MCF 10A (cell line): Measurements from ENCODE around the gene FAM111B. TPM values are rescaled to one million over a fixed set of nuclear protein-coding genes. Genes with fewer than 3 reads are reported as not detected.
A peak's percentile ranks its signal among the peaks of the same experiment; 100 is the strongest.

Experiments used
- BruUV-seq: library from RNA; stranded (reverse); fragments of 400-500 nt; replicated peaks from 2 replicates; lab custom pipeline; 2021; lab: Mats Ljungman, UMichigan
- CTCF ChIA-PET: fragments of 300-600 bp; sonication (Branson Sonifier 250); formaldehyde crosslinking; extraction: SDS; loops from one replicate; lab custom pipeline; 2021; ENCODE audit warnings: antibody characterized with exemption, inconsistent platforms; lab: Yijun Ruan, JAX
- POLR2A ChIA-PET: fragments of 300-600, 350-650 bp; sonication (Branson Sonifier 250); formaldehyde crosslinking; extraction: SDS; loops from one replicate; lab custom pipeline; 2020; ENCODE audit warnings: antibody characterized with exemption, inconsistent platforms; lab: Yijun Ruan, JAX
- DNase-seq: peaks from one replicate; pipeline ENCODE4 v3.0.0-alpha.2; 2018; ENCODE audit not compliant: unreplicated experiment
- H3K27ac Mint-ChIP-seq: one replicate; pipeline ENCODE4 v1.8.0; 2022; ENCODE audit warnings: mild to moderate bottlenecking, low read depth, mixed read lengths; ENCODE audit not compliant: unreplicated experiment
- H3K27me3 Mint-ChIP-seq: one replicate; pipeline ENCODE4 v1.8.0; 2022; ENCODE audit warnings: mixed read lengths; ENCODE audit not compliant: insufficient read depth, unreplicated experiment
- H3K36me3 Mint-ChIP-seq: one replicate; pipeline ENCODE4 v1.8.0; 2022; ENCODE audit warnings: mild to moderate bottlenecking, moderate library complexity, mixed read lengths; ENCODE audit not compliant: insufficient read depth, unreplicated experiment
- H3K4me1 Mint-ChIP-seq: one replicate; pipeline ENCODE4 v1.8.0; 2022; ENCODE audit warnings: mixed read lengths; ENCODE audit not compliant: insufficient read depth, unreplicated experiment
- H3K4me3 Mint-ChIP-seq: one replicate; pipeline ENCODE4 v1.8.0; 2022; ENCODE audit warnings: mild to moderate bottlenecking, moderate library complexity, mixed read lengths; ENCODE audit not compliant: unreplicated experiment
- H3K9me3 Mint-ChIP-seq: one replicate; pipeline ENCODE4 v1.8.0; 2022; ENCODE audit warnings: mixed read lengths; ENCODE audit not compliant: unreplicated experiment
- CTCF ChIP-seq: fragments of 200-600 bp; IDR thresholded peaks from one replicate; pipeline ENCODE4 v1.8.0; 2022; ENCODE audit warnings: antibody characterized with exemption, mild to moderate bottlenecking; ENCODE audit not compliant: unreplicated experiment
- intact Hi-C: fragments of 100-400 bp; cut with micrococcal nuclease; formaldehyde crosslinking; loops from 2 replicates; pipeline ENCODE4 v1.14.1; 2022
- total RNA-seq: library from RNA; stranded (reverse); gene quantifications from 2 replicates; pipeline ENCODE4 v1.2.3, GENCODE V29; 2022

The FAM111B gene
- total RNA-seq, 1 experiment from 2014 or later = 1.6 TPM

GRCh38 chr11:59175091-59175501, 68.1 kb downstream of the FAM111B start:
- Mint-ChIP-seq H3K27ac (peak overlapping the region; percentile 82), H3K4me3 (no peak overlapping the region), H3K27me3 (no peaks in the 10 kb centered on the region), H3K36me3 (peaks cover 17% of the 10 kb centered on the region), H3K9me3 (no peaks in the 10 kb centered on the region), H3K4me1 (peaks cover 39% of the 10 kb centered on the region)
- no peak for TF ChIP-seq CTCF
- ChIA-PET CTCF (interaction anchor here (0.6 to 27.3 kb wide), 15 partner anchors 12 to 571 kb away, joined by 3 to 530 read pairs (median 5); no protein-coding TSS in a partner anchor), POLR2A (interaction anchor here (0.9 to 4.4 kb wide), 12 partner anchors 12 to 1607 kb away, joined by 3 to 39 read pairs (median 4); partner anchors contain the start of genes FAM111A and FAM111B)
- no peak for DNase-seq
- no TSS peak for BruUV-seq
- intact Hi-C loops = no loop called here

- CTCF ChIA-PET = interaction anchor here (0.6 to 27.3 kb wide), 6 partner anchors 11 to 660 kb away, joined by 3 to 530 read pairs (median 4); no protein-coding TSS in a partner anchor
- H3K4me1 Mint-ChIP-seq = peaks cover 39% of the 10 kb centered on the region
These were observed 69.3 kb downstream of the FAM111B start for GRCh38 chr11:59176330-59176729.

More at GRCh38 chr11:59176330-59176729, 69.3 kb downstream of the FAM111B start:
- Mint-ChIP-seq H3K27me3 (no peaks in the 10 kb centered on the region), H3K36me3 (peaks cover 17% of the 10 kb centered on the region), H3K4me3 (no peak overlapping the region), H3K27ac (no peak overlapping the region), H3K9me3 (no peaks in the 10 kb centered on the region)
- peak; percentile 52 for DNase-seq
- intact Hi-C loops = no loop called here
- POLR2A ChIA-PET = interaction anchor here (1.1 to 1.7 kb wide), 2 partner anchors 30 to 32 kb away, joined by 3 to 6 read pairs; no protein-coding TSS in a partner anchor
- TF ChIP-seq CTCF = no peak
- BruUV-seq = no TSS peak

Other genes starting within 250 kb of the FAM111B start
- gene GLYATL1, start 167.7 kb upstream of the FAM111B start, total RNA-seq = not detected in 2 replicates
- not detected in 2 replicates for gene GLYATL1B, start 20.9 kb upstream of the FAM111B start, total RNA-seq
- gene FAM111A, start 35.6 kb downstream of the FAM111B start, total RNA-seq = 26.3 and 27.7 TPM in 2 replicates
- gene DTX4, start 64.9 kb downstream of the FAM111B start, total RNA-seq = 3.4 and 4.2 TPM in 2 replicates
- not detected in 2 replicates for gene MPEG1, start 105.7 kb downstream of the FAM111B start, total RNA-seq